ENCODE measurements around the gene PDE6C. TPM values are rescaled to one million over a fixed set of nuclear protein-coding genes. Genes with fewer than 3 reads are reported as not detected.

Gene PDE6C
- not detected in 2 replicates for total RNA-seq

DNA sequence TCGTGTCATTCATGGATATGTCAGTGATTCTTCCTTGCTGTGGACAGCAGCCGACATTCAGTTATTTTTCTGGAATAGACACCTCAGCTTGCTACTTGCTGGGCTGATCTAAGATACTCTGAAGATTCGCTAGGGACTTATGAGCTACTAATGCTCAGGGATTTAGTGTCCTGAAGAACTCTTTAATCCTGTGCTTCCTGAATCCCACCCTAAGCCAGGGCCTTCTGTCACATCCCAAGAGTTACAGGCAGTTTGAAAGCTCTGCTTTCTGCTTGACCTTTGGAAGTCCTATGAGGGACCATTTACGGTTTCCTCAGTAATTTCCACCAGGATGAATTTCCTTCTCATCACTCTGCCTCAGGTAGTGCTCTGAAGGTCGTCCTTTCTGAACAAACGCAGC is at the start of gene PDE6C:
TSS of gene PDE6C (plus strand) at position 227 of the 400 bp plus-strand sequence. CDS start 189 bp downstream, outside the sequence.

DNA sequence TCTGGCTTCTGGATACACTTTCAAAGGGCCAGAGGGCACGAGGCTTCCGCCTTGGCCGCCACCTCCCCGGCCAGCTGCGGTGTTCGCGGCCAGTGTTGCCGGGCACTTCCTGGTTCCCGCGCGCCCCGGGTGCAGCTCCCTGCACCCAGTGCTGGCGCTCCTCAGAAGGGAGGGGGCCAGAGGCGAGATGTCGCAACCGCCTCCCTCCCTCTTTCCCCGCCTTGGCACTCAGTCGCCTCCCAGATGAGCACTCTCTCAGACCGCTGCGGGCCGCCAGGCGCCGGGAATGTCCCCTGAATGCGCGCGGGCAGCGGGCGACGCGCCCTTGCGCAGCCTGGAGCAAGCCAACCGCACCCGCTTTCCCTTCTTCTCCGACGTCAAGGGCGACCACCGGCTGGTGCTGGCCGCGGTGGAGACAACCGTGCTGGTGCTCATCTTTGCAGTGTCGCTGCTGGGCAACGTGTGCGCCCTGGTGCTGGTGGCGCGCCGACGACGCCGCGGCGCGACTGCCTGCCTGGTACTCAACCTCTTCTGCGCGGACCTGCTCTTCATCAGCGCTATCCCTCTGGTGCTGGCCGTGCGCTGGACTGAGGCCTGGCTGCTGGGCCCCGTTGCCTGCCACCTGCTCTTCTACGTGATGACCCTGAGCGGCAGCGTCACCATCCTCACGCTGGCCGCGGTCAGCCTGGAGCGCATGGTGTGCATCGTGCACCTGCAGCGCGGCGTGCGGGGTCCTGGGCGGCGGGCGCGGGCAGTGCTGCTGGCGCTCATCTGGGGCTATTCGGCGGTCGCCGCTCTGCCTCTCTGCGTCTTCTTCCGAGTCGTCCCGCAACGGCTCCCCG is 45.7 kb upstream of the PDE6C start, which contains the start of gene FFAR4:
TSS of gene FFAR4 (plus strand) at position 231 of the 842 bp plus-strand sequence. CDS start at position 287, 56 bp downstream.

DNA sequence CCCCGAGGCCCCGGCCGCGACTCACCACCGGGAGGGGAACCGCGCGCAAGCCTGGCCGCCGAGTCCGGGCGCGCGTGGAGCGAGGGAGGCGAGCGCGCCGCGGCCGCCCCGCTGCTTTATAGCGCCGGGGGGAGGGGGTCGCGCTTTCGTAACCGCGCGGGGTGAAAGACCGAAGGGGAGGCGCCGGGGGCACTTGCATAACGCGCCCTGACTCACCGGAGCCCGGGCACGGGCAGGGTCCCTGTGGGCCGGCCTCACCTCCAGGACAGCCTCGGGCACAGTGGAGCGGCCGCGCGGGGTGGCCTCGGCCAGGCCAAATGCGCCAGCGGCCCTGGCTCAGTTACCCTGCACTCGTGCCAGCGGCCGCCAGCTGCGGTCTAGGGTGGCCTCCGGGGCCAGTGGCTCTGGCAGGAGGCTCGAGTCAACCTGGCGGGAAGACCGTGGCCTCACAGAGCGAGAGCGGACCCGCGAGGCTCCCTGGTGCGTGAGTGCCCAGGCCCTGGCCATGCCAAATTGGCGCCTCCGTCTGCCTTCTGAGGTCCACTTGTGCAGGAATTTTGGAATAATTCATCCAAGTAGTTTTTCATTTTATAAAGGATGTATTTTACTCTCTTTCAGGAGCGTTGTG is 11.1 kb upstream of the PDE6C start, which contains the start of gene RBP4:
TSS of gene RBP4 (minus strand) at position 90 of the 628 bp plus-strand sequence. CDS start 207 bp downstream, outside the sequence.

DNA sequence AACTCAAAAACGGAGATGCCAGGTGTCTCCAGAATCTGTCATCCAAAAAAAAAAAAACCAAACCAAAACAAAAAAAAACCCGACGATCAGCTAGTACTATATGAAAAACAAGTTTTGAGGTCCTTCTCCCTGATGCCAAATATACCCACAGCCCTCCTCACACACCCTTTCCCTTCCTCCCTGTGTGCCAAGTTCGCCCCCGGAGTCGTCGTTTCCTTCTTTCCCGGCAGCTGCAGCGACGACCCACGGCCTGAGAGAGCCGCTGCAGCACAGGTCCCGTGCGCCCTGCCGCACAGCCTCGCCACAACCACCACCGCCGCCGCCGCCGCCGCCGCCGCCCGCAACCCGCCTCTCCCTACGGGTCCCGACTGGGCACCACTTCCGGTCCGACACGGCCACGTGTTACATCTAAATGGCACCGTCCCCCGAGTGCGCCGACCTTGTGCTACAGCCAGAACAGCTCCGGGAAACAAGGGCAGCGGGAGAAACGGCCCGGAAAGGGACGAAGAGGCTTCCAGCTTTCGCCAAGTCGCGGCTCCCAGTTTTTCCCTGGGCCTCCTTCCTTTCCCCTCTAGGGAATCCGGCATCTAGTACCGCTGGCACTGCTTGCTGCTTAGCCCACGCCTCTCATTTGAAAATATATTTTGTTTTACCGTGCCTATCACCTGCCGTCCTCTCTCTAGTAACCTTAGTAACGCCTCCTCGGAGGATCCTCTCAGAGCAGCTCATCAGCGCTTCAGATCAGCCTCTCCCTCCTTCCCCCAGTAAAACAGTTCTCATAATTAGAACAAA is 90.1 kb downstream of the PDE6C start, which contains the start of gene FRA10AC1:
TSS of gene FRA10AC1 (minus strand) at position 383 of the 792 bp plus-strand sequence. CDS start 2,486 bp downstream, outside the sequence.

Other genes with a start within 250 kb of the PDE6C start
- 136 and 159 TPM in 2 replicates for gene MYOF, start 130.2 kb upstream of the PDE6C start, total RNA-seq
- 2.2 and 3.8 TPM in 2 replicates for gene CEP55, start 115.9 kb upstream of the PDE6C start, total RNA-seq
- gene FFAR4, start 45.9 kb upstream of the PDE6C start, total RNA-seq, result not detected in 2 replicates
- gene RBP4, start 11.3 kb upstream of the PDE6C start, total RNA-seq, result 5.8 and 6.4 TPM in 2 replicates
- gene FRA10AC1, start 90.1 kb downstream of the PDE6C start, total RNA-seq, result 3.6 and 61.6 TPM in 2 replicates
- not detected in 2 replicates for gene LGI1, start 145.4 kb downstream of the PDE6C start, total RNA-seq